ENCODE results near the gene PTPN11. TPM values are rescaled to one million over a fixed set of nuclear protein-coding genes. Genes with fewer than 3 reads are reported as not detected.

The PTPN11 gene
- total RNA-seq, 1 donor = 133 TPM

DNA sequence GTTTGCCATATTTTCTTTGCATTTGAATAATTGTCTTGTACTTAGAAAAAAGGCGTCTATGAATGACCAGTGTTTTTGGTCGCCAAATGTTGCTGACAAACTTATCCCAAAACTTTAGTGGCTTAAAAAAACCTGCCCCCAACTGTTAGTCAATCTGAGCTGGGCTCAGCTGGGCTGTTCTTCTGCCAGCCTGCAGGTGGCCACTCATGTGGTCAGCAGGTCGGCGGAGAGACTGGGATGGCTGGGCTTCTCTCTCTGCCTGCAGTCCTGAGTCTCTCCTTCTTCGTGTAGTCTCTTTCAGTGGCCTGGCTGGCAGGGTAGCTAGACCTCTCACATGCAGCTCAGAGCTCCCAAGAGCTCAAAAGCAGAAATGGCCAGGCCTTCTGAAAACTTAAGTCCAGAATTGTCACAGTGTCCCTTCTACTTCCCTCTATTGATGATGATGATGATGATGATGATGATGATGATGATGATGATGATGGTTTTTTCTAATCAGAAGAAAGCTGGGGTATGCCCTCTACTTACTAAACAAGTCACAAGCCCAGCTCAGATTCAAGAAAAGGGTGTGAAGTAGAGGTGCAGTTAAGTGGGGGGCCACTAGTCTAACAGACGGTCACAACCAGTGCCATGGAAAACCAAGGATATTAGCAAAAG lies 87.9 kb downstream of the PTPN11 start:
- TF ChIP-seq, protein P1, sequence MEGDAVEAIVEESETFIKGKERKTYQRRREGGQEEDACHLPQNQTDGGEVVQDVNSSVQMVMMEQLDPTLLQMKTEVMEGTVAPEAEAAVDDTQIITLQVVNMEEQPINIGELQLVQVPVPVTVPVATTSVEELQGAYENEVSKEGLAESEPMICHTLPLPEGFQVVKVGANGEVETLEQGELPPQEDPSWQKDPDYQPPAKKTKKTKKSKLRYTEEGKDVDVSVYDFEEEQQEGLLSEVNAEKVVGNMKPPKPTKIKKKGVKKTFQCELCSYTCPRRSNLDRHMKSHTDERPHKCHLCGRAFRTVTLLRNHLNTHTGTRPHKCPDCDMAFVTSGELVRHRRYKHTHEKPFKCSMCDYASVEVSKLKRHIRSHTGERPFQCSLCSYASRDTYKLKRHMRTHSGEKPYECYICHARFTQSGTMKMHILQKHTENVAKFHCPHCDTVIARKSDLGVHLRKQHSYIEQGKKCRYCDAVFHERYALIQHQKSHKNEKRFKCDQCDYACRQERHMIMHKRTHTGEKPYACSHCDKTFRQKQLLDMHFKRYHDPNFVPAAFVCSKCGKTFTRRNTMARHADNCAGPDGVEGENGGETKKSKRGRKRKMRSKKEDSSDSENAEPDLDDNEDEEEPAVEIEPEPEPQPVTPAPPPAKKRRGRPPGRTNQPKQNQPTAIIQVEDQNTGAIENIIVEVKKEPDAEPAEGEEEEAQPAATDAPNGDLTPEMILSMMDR (IDR thresholded peaks at IDR 0.05; ENCODE audit: insufficient read depth, low read length) = no peak
- no peak for DNase-seq (ENCODE audit: low read depth)
- no peak overlapping the region for H3K4me3 ChIP-seq (ENCODE audit: low read depth, low read length)

DNA sequence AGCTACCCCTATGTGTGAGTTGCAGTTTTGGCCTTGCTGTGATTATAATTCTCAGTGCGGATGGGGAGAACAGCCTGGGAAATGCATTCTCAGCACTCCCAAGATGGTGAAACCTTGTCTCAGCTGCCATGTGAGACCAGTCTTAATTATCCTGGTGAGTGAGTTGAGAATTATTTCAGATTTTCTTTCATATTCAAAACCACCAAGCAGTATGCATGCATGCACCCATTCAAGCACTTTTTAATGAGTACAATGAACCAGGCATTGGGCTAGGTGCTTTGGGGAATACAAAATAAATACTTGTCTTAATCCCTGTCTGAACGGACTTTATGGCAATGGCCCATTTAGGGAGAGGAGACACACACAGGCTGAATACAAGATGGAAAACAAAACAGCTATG lies 94.7 kb downstream of the PTPN11 start:
- no peak for DNase-seq (ENCODE audit: low read depth)
- H3K4me3 ChIP-seq (ENCODE audit: low read depth, low read length) = no peak overlapping the region
- TF ChIP-seq, protein P1 (IDR thresholded peaks at IDR 0.05; ENCODE audit: insufficient read depth, low read length) = no peak

DNA sequence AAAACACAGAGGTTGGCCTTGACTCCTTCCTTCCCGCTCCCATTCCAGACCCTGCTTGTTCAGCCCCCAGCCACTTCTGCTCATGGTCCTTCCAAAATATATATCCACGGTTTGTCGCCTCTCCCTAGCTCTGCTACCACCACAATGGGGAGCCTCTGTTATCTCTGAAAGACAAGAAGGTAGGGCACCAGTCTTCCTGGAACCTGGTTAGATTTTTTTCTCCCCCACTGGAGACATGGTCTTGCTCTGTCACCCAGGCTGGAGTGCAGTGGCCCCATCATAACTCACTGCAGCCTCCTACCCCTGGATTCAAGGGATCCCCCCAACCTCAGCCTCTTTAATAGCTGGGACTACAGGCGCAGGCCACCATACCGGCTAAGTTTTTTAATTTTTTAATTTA lies 95.7 kb downstream of the PTPN11 start:
- H3K4me3 ChIP-seq (ENCODE audit: low read depth, low read length) = no peak overlapping the region
- TF ChIP-seq, protein P1 (IDR thresholded peaks at IDR 0.05; ENCODE audit: insufficient read depth, low read length) = no peak
- no peak for DNase-seq (ENCODE audit: low read depth)

DNA sequence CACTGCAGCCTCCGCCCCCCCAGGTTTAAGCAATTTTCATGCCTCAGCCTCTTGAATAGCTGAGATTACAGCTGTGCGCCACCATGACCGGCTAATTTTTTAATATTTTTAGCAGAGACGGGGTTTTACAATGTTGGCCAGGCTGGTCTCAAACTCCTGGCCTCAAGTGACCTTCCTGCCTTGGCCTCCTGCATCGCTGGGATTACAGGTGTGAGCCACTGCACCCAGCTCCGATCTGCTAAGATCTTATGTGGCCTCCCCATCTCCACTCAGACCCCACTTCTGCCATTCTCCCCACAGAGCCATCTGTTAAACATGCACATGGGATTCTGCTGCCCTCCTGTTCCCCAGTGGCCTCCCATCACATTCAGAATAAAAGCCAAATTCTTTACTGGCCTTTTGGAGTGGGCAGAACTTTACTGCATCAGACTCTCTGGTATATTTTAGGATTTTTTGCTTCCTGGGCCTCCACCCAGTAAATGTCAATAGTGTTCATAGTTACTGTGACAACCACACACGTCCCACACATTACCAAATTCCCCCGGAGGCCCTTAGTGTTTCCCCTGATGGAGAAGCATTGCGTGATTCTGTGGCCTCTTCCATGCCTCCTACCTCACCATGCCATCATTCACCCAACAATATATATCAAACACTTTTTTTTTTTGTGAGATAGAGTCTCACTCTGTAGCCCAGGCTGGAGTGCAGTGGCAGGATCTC lies 96.3 kb downstream of the PTPN11 start:
- TF ChIP-seq, protein P1 (IDR thresholded peaks at IDR 0.05; ENCODE audit: insufficient read depth, low read length) = no peak
- H3K4me3 ChIP-seq (ENCODE audit: low read depth, low read length) = no peak overlapping the region
- no peak for DNase-seq (ENCODE audit: low read depth)

DNA sequence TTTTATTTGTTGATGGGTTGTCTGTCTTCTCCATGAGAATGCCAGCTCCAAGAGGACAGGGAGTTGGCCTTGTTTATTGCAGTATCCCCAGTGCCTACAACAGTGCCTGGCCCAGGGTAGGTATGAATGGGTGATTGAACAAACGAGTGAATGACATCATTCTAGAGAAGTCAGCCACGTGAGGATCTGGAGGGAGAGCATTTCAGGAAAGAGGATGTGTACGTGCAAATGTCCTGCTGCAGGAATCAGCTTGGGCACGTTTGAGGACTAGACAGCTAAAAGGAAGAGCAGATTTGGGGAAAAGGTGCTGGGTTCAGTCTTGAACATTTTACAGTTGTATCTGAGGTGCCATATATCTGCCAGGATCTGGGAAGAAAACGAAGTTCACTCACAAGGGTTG lies 97.1 kb downstream of the PTPN11 start:
- DNase-seq (ENCODE audit: low read depth) = no peak
- H3K4me3 ChIP-seq (ENCODE audit: low read depth, low read length) = no peak overlapping the region
- TF ChIP-seq, protein P1 (IDR thresholded peaks at IDR 0.05; ENCODE audit: insufficient read depth, low read length) = no peak

DNA sequence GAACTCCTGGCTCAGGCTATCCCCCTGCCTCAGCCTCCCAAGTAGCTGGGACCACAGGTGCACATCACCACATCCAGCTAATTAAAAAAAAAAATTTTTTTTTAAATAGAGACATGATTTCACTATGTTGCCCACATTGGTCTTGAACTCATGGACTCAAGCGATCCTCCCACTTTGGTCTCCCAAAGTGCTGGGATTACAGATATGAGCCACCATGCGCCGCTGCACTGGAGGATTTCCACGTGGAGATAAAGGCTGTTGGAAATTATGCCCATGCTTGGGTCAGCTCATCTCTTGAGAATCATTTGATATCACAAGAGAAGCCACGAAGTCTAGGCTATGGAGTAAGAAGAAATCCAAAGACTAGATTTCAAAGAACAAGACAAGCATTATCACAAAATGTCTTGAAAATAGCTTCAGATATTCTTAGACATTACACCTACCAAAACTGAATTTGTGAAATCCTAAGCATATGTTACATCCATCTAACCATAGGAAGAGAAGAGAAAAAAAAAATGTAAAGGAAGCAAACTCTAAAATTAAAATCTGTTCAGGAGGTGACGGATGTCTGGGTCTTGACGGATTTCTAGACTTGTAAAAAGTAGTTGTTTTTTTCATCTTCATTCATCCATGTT lies 99.1 kb downstream of the PTPN11 start:
- H3K4me3 ChIP-seq (ENCODE audit: low read depth, low read length) = no peak overlapping the region
- TF ChIP-seq, protein P1 (IDR thresholded peaks at IDR 0.05; ENCODE audit: insufficient read depth, low read length) = no peak
- DNase-seq (ENCODE audit: low read depth) = no peak

All from fibroblast of the aortic adventitia (primary cell).